OCI-LY1 (cell line): ENCODE measurements around the gene TTF2.

Experiments used
- EZH2 ChIP-seq: fragments of 200-600 bp; sonication (generic), shearing (Covaris generic); IDR thresholded peaks from 2 replicates; pipeline ENCODE4 v1.8.0; 2017; ENCODE audit warnings: borderline replicate concordance, mixed run types, mild to moderate bottlenecking, antibody characterized with exemption, low read length, moderate library complexity, mixed read lengths
- TF ChIP-seq, protein P1 (sequence below): fragments of 200-600 bp; sonication (generic), shearing (Covaris generic); IDR thresholded peaks from 2 replicates; pipeline ENCODE4 v1.5.1; 2017; ENCODE audit warnings: mild to moderate bottlenecking, antibody characterized with exemption, low read length, moderate library complexity, mixed read lengths

DNA sequence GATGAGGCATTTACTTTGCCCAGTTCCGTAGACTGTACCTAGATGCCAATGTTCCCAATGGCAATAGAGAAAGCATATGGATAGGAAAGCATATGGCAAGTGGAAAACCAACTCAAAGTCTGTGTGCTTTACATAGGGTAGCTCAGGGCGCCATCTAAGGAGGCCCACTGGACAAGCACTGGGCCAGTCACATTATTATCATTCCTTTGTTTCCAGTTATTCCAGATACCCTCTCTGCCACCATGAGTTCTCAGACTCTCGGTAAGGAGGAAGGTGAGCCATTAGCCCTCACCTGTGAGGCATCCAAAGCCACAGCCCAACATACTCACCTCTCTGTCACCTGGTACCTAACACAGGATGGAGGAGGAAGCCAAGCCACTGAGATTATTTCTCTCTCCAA, 48.8 kb upstream of the TTF2 start:
- TF ChIP-seq, protein P1, sequence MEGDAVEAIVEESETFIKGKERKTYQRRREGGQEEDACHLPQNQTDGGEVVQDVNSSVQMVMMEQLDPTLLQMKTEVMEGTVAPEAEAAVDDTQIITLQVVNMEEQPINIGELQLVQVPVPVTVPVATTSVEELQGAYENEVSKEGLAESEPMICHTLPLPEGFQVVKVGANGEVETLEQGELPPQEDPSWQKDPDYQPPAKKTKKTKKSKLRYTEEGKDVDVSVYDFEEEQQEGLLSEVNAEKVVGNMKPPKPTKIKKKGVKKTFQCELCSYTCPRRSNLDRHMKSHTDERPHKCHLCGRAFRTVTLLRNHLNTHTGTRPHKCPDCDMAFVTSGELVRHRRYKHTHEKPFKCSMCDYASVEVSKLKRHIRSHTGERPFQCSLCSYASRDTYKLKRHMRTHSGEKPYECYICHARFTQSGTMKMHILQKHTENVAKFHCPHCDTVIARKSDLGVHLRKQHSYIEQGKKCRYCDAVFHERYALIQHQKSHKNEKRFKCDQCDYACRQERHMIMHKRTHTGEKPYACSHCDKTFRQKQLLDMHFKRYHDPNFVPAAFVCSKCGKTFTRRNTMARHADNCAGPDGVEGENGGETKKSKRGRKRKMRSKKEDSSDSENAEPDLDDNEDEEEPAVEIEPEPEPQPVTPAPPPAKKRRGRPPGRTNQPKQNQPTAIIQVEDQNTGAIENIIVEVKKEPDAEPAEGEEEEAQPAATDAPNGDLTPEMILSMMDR, result no peak
- no peak for TF ChIP-seq EZH2
